BE2C (cell line): ENCODE measurements around the gene METRNL.
"Not testable (repeated sequence)": the region's sequence is repeated elsewhere in the genome, so short reads cannot be mapped to it uniquely, and the experiment has no call there.

ENCODE experiments used
- DNase-seq: peaks from one replicate; pipeline ENCODE4 v3.0.0-alpha.2; 2020
- H3K27me3 ChIP-seq: fragments of 250-450 bp; sonication (Bioruptor Pico); 2 replicates; pipeline ENCODE4 v1.5.1; 2020; ENCODE audit warnings: mild to moderate bottlenecking
- H3K36me3 ChIP-seq: fragments of 250-450 bp; sonication (Bioruptor Pico); 2 replicates; pipeline ENCODE4 v1.5.1; 2020; ENCODE audit warnings: mild to moderate bottlenecking
- H3K4me1 ChIP-seq: fragments of 250-450 bp; sonication (Bioruptor Pico); 2 replicates; pipeline ENCODE4 v1.5.1; 2020
- H3K4me3 ChIP-seq: 2 replicates; pipeline ENCODE4 v1.5.1; 2011; ENCODE audit warnings: low read depth, low read length
- H3K9me3 ChIP-seq: fragments of 250-450 bp; sonication (Bioruptor Pico); 2 replicates; pipeline ENCODE4 v1.5.1; 2020
- CTCF ChIP-seq: IDR thresholded peaks from 2 replicates; pipeline ENCODE4 v1.5.1; 2012; ENCODE audit warnings: mild to moderate bottlenecking, low read depth, low read length

Gene METRNL

DNA sequence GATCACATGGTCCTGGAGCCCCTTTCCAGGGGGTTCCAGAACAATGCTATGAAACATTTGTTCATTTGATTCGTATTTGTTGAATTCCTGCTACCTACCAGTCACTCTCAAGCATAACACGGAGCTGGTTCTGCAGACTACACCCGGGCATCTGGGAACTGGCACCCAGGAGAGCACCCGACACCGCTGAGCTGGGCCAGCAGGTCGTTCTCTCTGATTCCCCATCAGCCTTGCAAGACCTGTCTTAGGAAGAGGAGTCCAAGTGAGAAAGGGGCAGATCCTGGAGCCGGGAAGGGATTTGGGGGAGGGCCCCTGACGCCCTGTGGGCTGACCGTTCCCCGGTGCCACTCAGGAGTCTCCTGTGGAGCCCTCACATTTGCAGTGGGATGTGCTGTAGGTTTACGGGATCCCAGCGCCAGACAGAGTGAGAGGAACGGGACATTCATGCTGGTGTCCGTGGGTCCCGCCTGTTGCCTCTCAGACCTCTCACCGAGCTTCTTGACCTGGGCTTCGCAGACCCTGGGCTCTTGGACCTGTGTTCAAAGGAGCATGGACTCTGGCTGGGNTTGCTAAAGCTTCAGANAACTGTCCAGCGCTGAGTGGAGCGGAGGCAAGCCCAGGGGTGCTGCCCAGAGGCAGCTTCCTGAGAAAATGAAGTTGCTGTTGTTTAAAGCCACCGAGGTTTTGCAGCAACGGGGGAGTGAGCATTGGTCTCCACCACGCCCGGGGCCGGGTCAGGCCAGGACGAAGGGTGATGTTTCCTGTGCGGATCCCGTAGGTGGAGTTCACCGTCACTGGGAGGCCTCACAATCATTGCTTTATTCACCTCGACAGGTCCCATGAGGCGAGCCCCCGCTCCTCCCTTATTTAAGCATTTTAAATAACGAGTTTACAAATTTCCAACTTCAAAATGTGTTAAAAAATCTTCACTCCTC is 49.2 kb downstream of the METRNL start:
- TF ChIP-seq CTCF = no peak
- no peak for DNase-seq
- peaks cover 26% of the 10 kb centered on the region for H3K27me3 ChIP-seq
- no peaks in the 10 kb centered on the region for H3K9me3 ChIP-seq
- H3K4me1 ChIP-seq = no peaks in the 10 kb centered on the region
- no peaks in the 10 kb centered on the region for H3K36me3 ChIP-seq
- H3K4me3 ChIP-seq = no peak overlapping the region

- Histone ChIP-seq H3K36me3 (no peaks in the 10 kb centered on the region), H3K4me1 (no peaks in the 10 kb centered on the region), H3K27me3 (peaks cover 24% of the 10 kb centered on the region), H3K4me3 (no peak overlapping the region), H3K9me3 (no peaks in the 10 kb centered on the region)
- no peak for DNase-seq
- TF ChIP-seq CTCF = no peak
Measured at GRCh38 chr17:83129676-83130075, 50.3 kb downstream of the METRNL start.

GRCh38 chr17:83131401-83132011 is 52.1 kb downstream of the METRNL start:
- TF ChIP-seq CTCF = no peak
- Histone ChIP-seq H3K27me3 (peaks cover 10% of the 10 kb centered on the region), H3K36me3 (no peaks in the 10 kb centered on the region), H3K4me3 (no peak overlapping the region), H3K9me3 (no peaks in the 10 kb centered on the region), H3K4me1 (no peaks in the 10 kb centered on the region)
- DNase-seq = no peak

- H3K36me3 ChIP-seq = no peaks in the 10 kb centered on the region
- peaks cover 4% of the 10 kb centered on the region; the same call in 1 of the 2 replicates for H3K27me3 ChIP-seq
- no peak overlapping the region for H3K4me3 ChIP-seq
- no peaks in the 10 kb centered on the region for H3K4me1 ChIP-seq
- DNase-seq = no peak
- H3K9me3 ChIP-seq = no peaks in the 10 kb centered on the region
- no peak for TF ChIP-seq CTCF
Measured at GRCh38 chr17:83132251-83133081, 53.1 kb downstream of the METRNL start.

DNA sequence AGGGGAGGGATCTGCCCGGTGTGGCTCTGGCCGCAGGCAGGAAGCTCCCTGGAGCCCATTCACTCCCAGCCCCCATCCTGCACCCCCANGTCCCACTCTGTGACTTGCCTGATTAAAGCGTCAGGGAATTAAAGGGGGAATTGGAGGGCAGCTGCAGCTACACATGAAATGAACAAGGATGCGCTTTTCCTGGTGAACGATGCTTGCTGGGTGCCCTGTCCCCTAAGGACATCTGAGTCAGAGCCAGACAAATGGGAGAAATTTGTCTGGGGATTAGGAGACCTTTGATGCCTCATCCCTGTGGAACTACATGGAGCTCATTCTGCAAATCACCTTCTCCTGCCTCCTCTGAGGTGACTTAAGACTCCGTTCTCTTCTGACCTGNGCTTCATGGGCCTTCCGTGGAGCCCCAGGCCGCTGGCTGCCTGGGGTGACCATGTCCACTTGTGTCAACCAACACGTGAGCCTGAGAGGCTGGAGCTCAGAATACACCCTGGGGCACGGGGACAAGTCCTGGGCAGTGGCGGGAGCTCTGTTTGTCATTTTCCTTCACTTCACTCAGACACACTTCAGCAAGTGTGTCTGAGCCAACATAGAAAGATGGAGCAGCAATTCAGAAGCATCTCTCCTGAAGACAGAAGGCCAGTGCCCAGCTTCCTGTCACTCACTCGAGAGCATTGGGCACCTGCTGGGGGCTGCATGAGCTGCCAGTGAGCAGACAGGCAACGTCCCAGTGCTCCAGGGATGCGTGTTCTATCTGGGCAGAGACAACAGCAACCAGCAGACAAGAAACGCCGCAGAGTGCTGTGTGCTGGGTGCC is 54.1 kb downstream of the METRNL start:
- Histone ChIP-seq H3K27me3 (peaks cover 4% of the 10 kb centered on the region; the same call in 1 of the 2 replicates), H3K4me1 (no peaks in the 10 kb centered on the region), H3K9me3 (no peaks in the 10 kb centered on the region), H3K4me3 (no peak overlapping the region), H3K36me3 (no peaks in the 10 kb centered on the region)
- TF ChIP-seq CTCF = no peak
- no peak for DNase-seq

DNA sequence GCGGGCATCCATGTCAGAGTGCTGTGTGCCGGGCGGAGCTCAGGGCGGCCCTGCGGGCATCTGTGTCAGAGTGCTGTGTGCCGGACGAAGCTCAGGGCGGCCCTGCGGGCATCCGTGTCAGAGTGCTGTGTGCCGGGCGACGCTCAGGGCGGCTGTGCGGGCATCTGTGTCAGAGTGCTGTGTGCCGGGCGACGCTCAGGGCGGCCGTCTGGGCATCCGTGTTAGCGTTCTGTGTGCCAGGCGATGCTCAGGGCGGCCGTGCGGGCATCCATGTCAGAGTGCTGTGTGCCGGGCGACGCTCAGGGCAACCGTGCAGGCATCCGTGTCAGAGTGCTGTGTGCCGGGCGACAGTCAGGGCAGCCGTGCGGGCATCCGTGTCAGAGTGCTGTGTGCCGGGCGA is 55.0 kb downstream of the METRNL start:
- not testable (repeated sequence) for H3K36me3 ChIP-seq, H3K27me3 ChIP-seq, H3K4me1 ChIP-seq, H3K4me3 ChIP-seq, H3K9me3 ChIP-seq, DNase-seq
